Colonic mucosa (tissue), 4 donors: ENCODE results near the gene XG. TPM values are rescaled to one million over a fixed set of nuclear protein-coding genes. Genes with fewer than 3 reads are reported as not detected.

Experiments used
- DNase-seq: peaks from one replicate; pipeline ENCODE4 v3.0.0-alpha.2; 2020
- H3K27ac ChIP-seq: fragments of 200-600 bp; one replicate; pipeline ENCODE4 v1.8.0; 2021
- H3K27me3 ChIP-seq: fragments of 200-600 bp; one replicate; pipeline ENCODE4 v1.8.0; 2021
- H3K36me3 ChIP-seq: fragments of 200-600 bp; one replicate; pipeline ENCODE4 v1.8.0; 2021
- H3K4me1 ChIP-seq: fragments of 200-600 bp; one replicate; pipeline ENCODE4 v1.8.0; 2021; ENCODE audit warnings: mild to moderate bottlenecking
- H3K4me3 ChIP-seq: fragments of 200-600 bp; one replicate; pipeline ENCODE4 v1.8.0; 2021
- H3K9ac ChIP-seq, 2 donors: one replicate each; pipeline ENCODE4 v1.7.0; 2013; ENCODE audit warnings: control low read depth in 2 of 2, low read depth in 2 of 2, low read length in 2 of 2
- H3K9me3 ChIP-seq: fragments of 200-600 bp; one replicate; pipeline ENCODE4 v1.8.0; 2021
- intact Hi-C: fragments of 100-400 bp; cut with DNase I; formaldehyde crosslinking; loops from one replicate; pipeline ENCODE4 v1.14.1; 2022
- total RNA-seq, 2 donors: library from RNA; stranded (reverse); fragmentation: NEBNext Ultra II Directional in 1 of 2; extraction: Animal tissue kit (Norgen Biotek cat#: 25700) in 1 of 2; gene quantifications; one replicate each; pipeline ENCODE4 v1.2.1, GENCODE V29; 2021
- TF ChIP-seq, protein P1 (sequence below): fragments of 200-600 bp; IDR thresholded peaks from one replicate; pipeline ENCODE4 v1.8.0; 2022; ENCODE audit warnings: antibody characterized with exemption, mild to moderate bottlenecking
- donor health status: healthy.
- donor health status: DM: no; HTN: no; CAD: no.
- donor health status: DM: no; HTN: no; CAD: no.

Gene XG
- total RNA-seq, 2 donors from 2014 or later, result 0.50 TPM; not detected in 1

DNA sequence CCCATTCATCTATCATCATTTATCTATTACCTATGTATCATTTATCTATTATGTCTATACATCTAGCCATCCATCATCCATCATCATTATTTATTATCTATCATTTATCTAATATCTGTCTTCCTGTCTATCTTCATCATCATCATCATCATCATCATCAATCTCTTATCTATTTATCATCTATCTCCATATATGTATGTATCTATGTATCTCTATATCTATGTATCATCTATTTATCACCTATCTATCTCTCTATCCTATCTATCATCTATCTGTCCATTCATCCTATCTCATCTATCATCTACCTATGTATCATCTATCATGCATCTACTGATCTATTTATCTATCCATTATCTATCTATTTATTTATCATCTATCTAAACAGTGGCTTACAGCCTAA lies 73.0 kb downstream of the XG start:
- Histone ChIP-seq H3K36me3 (no peaks in the 10 kb centered on the region), H3K9me3 (no peaks in the 10 kb centered on the region), H3K4me3 (no peak overlapping the region), H3K27ac (no peak overlapping the region), H3K9ac (no peak overlapping the region), H3K4me1 (no peaks in the 10 kb centered on the region), H3K27me3 (no peaks in the 10 kb centered on the region)
- TF ChIP-seq, protein P1, sequence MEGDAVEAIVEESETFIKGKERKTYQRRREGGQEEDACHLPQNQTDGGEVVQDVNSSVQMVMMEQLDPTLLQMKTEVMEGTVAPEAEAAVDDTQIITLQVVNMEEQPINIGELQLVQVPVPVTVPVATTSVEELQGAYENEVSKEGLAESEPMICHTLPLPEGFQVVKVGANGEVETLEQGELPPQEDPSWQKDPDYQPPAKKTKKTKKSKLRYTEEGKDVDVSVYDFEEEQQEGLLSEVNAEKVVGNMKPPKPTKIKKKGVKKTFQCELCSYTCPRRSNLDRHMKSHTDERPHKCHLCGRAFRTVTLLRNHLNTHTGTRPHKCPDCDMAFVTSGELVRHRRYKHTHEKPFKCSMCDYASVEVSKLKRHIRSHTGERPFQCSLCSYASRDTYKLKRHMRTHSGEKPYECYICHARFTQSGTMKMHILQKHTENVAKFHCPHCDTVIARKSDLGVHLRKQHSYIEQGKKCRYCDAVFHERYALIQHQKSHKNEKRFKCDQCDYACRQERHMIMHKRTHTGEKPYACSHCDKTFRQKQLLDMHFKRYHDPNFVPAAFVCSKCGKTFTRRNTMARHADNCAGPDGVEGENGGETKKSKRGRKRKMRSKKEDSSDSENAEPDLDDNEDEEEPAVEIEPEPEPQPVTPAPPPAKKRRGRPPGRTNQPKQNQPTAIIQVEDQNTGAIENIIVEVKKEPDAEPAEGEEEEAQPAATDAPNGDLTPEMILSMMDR, result no peak
- DNase-seq, result no peak
- intact Hi-C loops, result no loop called here

GRCh38 chrX:2828344-2828958 lies 76.6 kb downstream of the XG start, which contains the start of gene GYG2:
Gene GYG2 (plus strand): TSS chrX:2828930. CDS start chrX:2830189, 1,259 bp downstream.
- H3K27me3 ChIP-seq, result no peaks in the 10 kb centered on the region

GRCh38 chrX:2828959-2829411 lies 77.1 kb downstream of the XG start:
- no peaks in the 10 kb centered on the region for H3K27me3 ChIP-seq
- H3K9me3 ChIP-seq, result no peaks in the 10 kb centered on the region
- no peak overlapping the region for H3K9ac ChIP-seq
- intact Hi-C loops, result no loop called here
- H3K4me3 ChIP-seq, result peak overlapping the region; percentile 32
- no peak overlapping the region for H3K27ac ChIP-seq
- no peaks in the 10 kb centered on the region for H3K4me1 ChIP-seq
- peak; percentile 25 for DNase-seq
- no peaks in the 10 kb centered on the region for H3K36me3 ChIP-seq
- TF ChIP-seq, protein P1, result no peak

More at GRCh38 chrX:2828344-2828958, 76.6 kb downstream of the XG start, which contains the start of gene GYG2:
- peak; percentile 65 for DNase-seq
- no peak within 1 kb of the TSS for H3K27ac ChIP-seq
- peak within 1 kb of the TSS; percentile 32 for H3K4me3 ChIP-seq
- no peaks in the 10 kb centered on the region for H3K36me3 ChIP-seq
- intact Hi-C loops, result no loop called here
- TF ChIP-seq, protein P1, result no peak
- peak within 1 kb of the TSS in 1 of 2 donors; percentile 35 for H3K9ac ChIP-seq
- H3K4me1 ChIP-seq, result no peaks in the 10 kb centered on the region
- no peaks in the 10 kb centered on the region for H3K9me3 ChIP-seq

- peak overlapping the region in 1 of 2 donors; percentile 35 for H3K9ac ChIP-seq
- no peaks in the 10 kb centered on the region for H3K36me3 ChIP-seq
- DNase-seq, result no peak
- H3K4me3 ChIP-seq, result peak overlapping the region; percentile 32
- no peaks in the 10 kb centered on the region for H3K9me3 ChIP-seq
- H3K27me3 ChIP-seq, result no peaks in the 10 kb centered on the region
- intact Hi-C loops, result no loop called here
- no peak overlapping the region for H3K27ac ChIP-seq
- no peaks in the 10 kb centered on the region for H3K4me1 ChIP-seq
- TF ChIP-seq, protein P1, result no peak
Measured at GRCh38 chrX:2829469-2830246, 77.8 kb downstream of the XG start.

DNA sequence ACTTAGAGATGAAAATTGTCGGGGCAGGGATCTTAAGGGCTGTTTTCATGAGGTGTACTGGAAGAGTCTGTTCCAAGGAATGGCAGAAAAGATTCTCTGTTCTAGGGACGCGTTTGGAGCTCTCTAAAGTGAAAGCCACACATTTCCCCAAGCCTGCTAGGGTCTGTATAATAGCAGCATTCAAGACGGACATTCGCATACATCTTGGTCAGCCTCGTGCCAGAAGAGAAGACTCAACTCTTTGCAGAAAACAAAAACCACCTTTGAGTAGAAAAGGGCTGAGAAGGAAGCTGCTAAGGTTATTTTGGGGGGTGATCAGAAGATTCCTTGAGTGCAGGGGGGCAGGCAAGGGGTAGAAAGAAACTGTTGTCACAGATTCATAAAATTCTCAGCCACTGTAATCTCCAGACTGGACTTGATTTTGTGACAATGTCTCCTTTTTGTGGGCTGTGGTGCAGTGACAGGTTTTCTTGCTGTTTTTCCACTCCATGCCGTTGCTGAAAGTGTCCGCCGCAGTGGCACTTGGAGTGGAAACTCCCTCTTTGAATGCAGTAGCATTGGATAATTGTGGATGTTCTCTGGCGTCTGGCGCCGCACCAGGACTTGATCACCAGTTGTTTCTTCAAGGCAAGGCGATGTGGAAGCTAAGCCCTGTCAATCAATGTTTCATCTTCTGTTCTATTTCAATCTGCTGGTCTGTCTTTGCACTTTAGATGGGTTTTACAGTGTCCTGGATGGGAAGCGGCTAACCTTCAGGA lies 79.8 kb downstream of the XG start:
- no peak for DNase-seq
- no peaks in the 10 kb centered on the region for H3K27me3 ChIP-seq
- H3K9me3 ChIP-seq, result no peaks in the 10 kb centered on the region
- H3K4me1 ChIP-seq, result no peaks in the 10 kb centered on the region
- H3K27ac ChIP-seq, result no peak overlapping the region
- H3K4me3 ChIP-seq, result no peak overlapping the region
- H3K9ac ChIP-seq, result no peak overlapping the region
- intact Hi-C loops, result no loop called here
- H3K36me3 ChIP-seq, result no peaks in the 10 kb centered on the region
- TF ChIP-seq, protein P1, result no peak
